H54 (cell line): ENCODE results near the gene TTC21B.
A peak's percentile ranks its signal among the peaks of the same experiment; 100 is the strongest.
"Not testable (repeated sequence)": the region's sequence is repeated elsewhere in the genome, so short reads cannot be mapped to it uniquely, and the experiment has no call there.

Source experiments
- DNase-seq: peaks from one replicate; pipeline ENCODE4 v3.0.0; 2011; ENCODE audit warnings: low spot score, mixed read lengths; ENCODE audit not compliant: insufficient read length
- FAIRE-seq: peaks from 3 replicates; lab custom pipeline; 2011; peaks lifted over from hg19 to GRCh38; lab: Jason Lieb, UNC
- POLR2A ChIP-seq: IDR thresholded peaks from 2 replicates; pipeline ENCODE4 v1.6.1; 2011; ENCODE audit warnings: low read depth, mild to moderate bottlenecking, low read length

TTC21B gene

DNA sequence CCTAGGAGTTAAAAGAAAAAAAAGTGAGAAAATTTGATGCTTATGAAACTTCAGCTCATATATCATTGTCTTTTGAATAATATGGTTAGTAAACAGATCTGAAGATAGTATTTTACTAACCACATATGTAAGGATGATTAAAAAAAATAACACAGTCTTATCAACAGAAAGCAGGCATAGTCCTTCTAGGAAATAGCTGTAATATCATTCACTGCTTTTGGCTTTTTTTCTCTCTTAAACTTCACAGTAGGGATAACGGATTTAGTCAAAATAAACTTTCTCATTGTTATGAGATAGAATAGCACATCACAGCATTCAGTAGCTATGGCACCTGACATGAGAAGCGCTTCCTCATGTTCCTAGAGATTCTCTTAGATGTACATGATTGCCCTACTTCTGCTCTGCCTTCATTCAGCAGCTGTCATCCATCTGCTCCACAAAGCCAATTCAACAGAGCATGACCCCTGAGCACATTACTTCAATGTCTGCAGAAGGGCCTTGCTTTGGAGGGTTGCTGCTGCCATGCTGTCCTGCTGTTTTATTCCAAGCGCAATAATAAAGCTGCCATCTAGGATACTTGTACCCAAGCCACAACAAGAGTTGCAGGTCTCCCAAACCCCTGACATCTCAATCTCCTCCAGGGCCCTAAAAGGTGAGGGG is 67.0 kb downstream of the TTC21B start:
- DNase-seq (no peak), FAIRE-seq (no peak)
- no peak for TF ChIP-seq POLR2A

DNA sequence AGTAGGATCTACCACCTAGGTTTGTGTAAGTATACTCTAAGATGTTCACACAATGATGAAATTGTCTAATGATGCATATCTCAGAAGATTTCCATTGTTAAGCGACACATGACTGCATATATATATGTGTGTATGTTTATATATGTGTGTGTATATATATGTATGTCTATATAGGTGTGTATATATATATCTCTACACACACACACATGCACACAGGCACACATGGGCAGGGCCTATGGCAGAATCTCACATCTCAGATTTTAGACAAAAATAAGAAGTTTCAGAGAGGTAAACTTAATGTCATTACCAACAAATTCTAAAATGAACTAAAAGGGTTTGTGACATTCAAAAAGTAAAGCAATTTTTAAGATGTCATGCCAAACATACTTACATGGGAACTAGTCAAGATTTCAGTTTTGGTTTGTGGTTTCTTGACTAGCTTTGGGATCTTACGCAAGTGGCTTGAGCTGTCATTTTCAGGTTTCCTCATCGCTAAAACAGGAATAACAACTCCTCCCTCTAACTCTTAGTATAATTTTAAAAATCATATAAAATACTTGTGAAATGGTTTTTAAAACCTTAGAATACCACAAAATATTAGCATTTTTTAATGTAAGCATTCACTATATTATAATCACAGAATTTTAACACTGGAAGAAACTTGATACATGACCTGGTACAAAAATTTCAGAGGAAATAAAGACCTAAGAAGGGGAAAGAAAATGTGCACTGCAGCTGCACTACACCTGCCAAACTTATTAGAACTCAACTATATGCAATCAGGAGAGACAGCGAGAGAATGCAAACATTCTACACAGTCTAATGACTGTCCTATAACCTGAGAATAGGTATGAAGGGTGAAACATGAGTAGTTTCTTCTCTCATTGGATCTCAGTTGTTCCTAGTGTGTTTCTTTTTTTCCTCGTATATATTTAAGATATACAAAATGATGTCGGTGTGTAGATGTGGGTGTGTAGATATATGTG is 75.7 kb downstream of the TTC21B start:
- no peak for FAIRE-seq
- DNase-seq: no peak
- TF ChIP-seq POLR2A: no peak

GRCh38 chr2:165876712-165877111 is 76.9 kb downstream of the TTC21B start:
- DNase-seq (no peak), FAIRE-seq (no peak)
- TF ChIP-seq POLR2A: no peak

GRCh38 chr2:165876269-165876668 is 77.3 kb downstream of the TTC21B start:
- no peak for FAIRE-seq
- TF ChIP-seq POLR2A: no peak
- no peak for DNase-seq

DNA sequence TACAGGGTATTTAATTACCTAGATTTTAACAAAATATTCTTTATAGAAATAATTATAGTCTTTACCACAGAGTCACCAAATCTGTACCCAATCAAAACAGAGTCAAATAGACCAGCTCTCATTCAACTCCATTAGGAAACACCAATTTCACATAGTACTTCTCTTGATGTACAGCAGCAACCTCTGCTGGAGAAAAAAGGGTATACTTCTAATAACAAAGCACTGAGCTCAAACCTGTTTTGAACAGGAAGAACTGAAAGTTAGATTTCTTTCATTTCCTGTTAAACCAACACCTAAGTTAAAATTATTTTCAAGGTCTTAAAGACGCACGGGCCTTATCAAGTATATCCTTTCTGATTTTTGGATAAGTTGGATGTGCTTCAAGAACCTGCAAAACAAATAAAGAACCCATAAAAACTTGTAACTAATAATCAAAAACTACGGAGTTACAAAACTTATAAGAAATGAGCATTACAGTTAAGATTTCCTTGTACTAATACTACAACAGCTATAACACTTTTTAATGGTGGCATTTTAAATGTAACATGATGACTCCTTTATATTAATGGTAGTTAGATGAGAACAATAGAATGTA is 79.0 kb downstream of the TTC21B start:
- no peak for TF ChIP-seq POLR2A
- DNase-seq: peak; percentile 7
- FAIRE-seq: peak; percentile 73

DNA sequence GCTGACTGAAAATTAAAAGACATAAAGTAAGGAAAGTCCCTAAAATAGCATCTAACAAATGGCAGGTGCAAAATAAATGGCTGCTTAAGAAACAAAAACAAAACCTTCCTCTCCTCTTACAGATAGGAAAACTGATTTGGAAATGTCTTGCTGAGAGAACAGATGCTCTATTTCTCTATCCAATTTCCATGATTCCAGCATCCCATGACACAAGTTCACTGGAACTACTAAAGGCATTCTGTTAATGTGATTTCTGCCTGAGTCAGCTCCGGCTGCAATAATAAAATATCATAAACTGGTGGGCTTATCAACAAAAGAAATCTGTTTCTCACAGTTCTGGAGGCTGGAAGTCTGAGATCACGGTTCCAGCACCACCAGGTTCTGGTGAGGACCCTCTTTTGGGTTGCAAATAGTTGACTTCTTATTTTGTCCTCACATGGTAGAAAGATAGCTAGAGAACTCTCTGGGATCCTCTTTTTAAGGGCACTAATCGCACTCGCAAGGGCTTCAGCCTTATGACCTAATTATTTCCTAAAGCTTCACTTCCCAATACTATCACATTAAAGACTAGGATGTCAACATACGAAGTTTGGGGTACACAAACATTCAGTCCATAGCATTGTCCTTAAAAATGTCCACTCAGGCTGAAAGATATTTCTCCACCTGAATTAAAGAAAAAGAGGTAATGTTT is 81.3 kb downstream of the TTC21B start:
- no peak for FAIRE-seq
- no peak for DNase-seq

DNA sequence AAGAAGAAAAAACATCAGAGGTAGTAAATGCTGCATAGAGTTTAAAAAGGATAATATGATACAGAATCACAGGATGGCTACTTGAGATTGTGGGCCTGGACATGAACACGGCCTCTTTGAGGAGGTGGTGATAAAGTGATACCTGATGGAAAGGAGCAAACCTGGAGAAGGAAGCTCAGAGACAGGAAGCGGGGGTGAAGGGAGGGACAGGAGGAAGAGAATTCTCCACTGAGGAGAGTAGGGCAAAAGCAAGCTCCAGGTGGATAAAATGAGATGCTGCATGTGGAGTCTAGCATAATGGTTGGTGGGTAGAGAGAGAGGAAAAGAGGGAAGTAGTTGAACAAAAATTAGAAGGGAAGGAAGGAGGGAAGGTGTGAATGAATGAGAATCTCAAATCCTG is 82.6 kb downstream of the TTC21B start:
- no peak for TF ChIP-seq POLR2A
- no peak for FAIRE-seq
- DNase-seq: no peak

More for the DNA sequence above, 81.3 kb downstream of the TTC21B start:
- TF ChIP-seq POLR2A: no peak

- DNase-seq (no peak), FAIRE-seq (no peak)
- no peak for TF ChIP-seq POLR2A
Measured at GRCh38 chr2:165870346-165870745, 83.2 kb downstream of the TTC21B start.

- FAIRE-seq (no peak), DNase-seq (no peak)
- no peak for TF ChIP-seq POLR2A
Measured at GRCh38 chr2:165868211-165868610, 85.4 kb downstream of the TTC21B start.

GRCh38 chr2:165864296-165864695 is 89.3 kb downstream of the TTC21B start:
- DNase-seq: no peak
- FAIRE-seq: no peak
- no peak for TF ChIP-seq POLR2A

DNA sequence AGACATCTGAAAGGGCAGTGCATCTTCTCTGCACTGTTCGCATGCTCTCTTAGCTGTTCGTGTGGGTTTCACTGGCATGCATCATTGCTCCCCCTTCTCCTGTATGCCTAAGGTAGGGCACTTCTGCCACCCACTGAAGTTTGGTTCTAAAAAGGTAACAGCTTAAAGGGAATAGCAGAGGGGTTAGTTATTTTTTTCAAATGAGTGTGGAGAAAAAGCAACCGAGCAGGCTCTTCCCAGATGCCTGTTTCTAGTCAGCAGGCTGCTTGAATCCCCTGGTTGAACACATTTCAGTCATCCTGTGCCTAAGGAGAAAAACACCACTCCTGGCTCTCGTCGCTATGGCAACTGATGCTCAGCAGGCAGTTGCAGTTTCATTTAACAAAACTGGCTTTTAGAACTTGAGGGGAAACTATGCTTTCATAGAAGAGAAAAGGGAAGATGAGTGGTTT is 89.7 kb downstream of the TTC21B start:
- DNase-seq: no peak
- no peak for FAIRE-seq
- no peak for TF ChIP-seq POLR2A

DNA sequence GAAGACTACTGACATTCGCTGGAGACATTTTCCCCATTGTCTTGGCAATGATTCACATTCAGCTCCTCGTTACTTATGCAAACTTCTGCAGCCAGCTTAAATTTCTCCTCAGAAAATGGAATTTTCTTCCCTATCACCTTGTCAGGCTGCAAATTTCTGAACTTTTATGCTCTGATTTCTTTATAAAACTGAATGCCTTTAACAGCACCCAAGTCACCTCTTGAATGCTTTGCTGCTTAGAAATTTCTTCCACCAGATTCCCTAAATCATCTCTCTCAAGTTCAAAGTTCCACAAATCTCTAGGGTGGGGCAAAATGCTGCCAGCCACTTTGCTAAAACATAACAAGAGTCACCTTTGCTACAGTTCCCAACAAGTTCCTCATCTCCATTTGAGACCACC is 92.5 kb downstream of the TTC21B start:
- FAIRE-seq, DNase-seq: not testable (repeated sequence)

- not testable (repeated sequence) for FAIRE-seq, DNase-seq
Measured at GRCh38 chr2:165859723-165860122, 93.9 kb downstream of the TTC21B start.

DNA sequence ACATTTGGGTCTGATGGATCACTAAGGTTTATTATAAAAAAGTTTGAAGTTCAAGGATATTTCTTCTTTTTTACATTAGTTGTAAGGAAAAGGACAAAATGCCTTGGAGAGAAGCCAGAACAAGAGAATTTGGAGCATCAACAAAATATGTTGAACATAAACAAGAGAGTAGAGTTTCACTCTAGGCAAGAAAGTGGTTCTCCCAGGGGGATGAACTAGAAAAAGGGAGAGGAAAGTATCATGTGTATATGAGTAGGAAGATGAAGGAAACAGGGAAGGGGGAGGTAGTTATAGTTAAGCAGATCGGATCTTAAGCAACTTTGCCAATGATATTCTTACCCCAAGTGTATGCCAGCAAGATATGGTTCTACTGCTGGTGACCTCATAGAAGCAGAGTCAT is 95.7 kb downstream of the TTC21B start:
- FAIRE-seq (no peak), DNase-seq (no peak)
- no peak for TF ChIP-seq POLR2A
